Heart left ventricle (tissue), 13 donors: ENCODE results near the gene PRKAR1B.

Experiments used
- CTCF ChIP-seq, 12 donors: fragments of 200-600 bp; sonication (generic) in 4 of 12; IDR thresholded peaks; one replicate each; pipeline versions ENCODE4 v1.5.0 to v1.8.0; 2018 to 2022; ENCODE audit warnings: antibody characterized with exemption in 12 of 12, mild to moderate bottlenecking in 5 of 12
- POLR2A ChIP-seq, 2 donors: fragments of 450-650 bp; IDR thresholded peaks; one replicate each; pipeline ENCODE4 v1.6.1; 2017; ENCODE audit warnings: antibody characterized with exemption in 2 of 2, mild to moderate bottlenecking in 2 of 2, moderate library complexity in 2 of 2
- donor health status: ischemic (EF 13 %, LVEDD 7.1; RV severe dilation, severe dysfunction).
- donor health status: DM: no; HTN: yes; CAD: no.
- donor health status: DM: no; HTN: no; CAD: no.
- donor health status: ischemic (EF 25% LVEDD 6.9; RV normal size, moderate dysfunction).
- donor health status: ischemic (EF 25% LVEDD 5.7; RV mildly dilated, moderate dysfunction).
- donor health status: ischemic (EF 35%, LVEDD 5.7; RV mildly dilated, moderate dysfunction).
- donor health status: nonischemic (EF 11% LVEDD 7.7; RV severe dilation, severe dysfunction).
- donor health status: DM: yes; HTN: yes; CAD: no.
- donor health status: PGD.
- donor health status: ischemic (EF 29% LVEDD 5.4; RV normal size, mild dysfunction).
- donor health status: nonischemic (EF 23%, LVEDD 6.1; RV moderate dilation, normal function).

- TF ChIP-seq CTCF (IDR thresholded peaks at IDR 0.05): no peak
- no peak for TF ChIP-seq POLR2A (IDR thresholded peaks at IDR 0.05)
Observed at GRCh38 chr7:734214-734613, 7.1 kb upstream of the PRKAR1B start.
